Measurements from ENCODE around the gene NAP1L4.

The NAP1L4 gene

GRCh38 chr11:2992234-2992996 lies at the start of gene NAP1L4:
Gene NAP1L4 (minus strand): TSS chr11:2992329. CDS start chr11:2979220, 13,109 bp downstream.
- peak; percentile 88 to 93 (median 90) for DNase-seq

DNA sequence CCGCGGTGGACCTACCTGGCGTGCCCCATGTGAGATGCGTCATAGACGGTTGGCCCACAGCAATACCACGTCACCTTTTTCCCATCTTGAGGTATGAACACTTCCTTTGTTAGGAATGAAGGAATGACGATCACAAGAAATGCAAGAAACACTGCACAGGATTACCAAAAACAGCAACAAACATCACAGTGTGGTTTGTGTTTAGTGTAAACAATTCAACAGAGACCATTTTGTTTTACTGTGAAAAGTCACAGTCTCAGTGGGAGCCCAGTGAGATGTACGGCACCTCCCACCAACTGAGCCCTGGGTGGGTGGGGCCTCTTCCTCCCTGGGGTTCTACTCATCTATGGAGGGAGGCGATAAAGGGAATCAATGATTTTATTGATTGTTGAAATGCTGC lies 48.8 kb upstream of the NAP1L4 start:
- no peak for DNase-seq

DNA sequence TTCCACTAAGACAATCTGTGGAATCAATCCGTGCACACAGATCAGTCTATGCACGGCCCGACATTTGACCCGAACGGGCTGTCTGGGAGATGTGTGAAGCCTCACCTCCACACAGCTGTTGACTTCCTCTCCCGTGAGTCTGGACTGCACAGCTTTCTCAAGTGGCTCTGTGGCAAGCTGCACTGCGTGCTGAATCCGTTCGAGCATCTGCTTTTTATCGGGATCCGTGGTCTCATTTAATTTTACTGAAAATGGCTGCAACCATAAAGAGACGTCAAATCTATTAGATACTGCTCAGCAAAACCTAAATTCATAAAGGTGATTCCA lies 45.8 kb upstream of the NAP1L4 start:
- no peak for DNase-seq

DNA sequence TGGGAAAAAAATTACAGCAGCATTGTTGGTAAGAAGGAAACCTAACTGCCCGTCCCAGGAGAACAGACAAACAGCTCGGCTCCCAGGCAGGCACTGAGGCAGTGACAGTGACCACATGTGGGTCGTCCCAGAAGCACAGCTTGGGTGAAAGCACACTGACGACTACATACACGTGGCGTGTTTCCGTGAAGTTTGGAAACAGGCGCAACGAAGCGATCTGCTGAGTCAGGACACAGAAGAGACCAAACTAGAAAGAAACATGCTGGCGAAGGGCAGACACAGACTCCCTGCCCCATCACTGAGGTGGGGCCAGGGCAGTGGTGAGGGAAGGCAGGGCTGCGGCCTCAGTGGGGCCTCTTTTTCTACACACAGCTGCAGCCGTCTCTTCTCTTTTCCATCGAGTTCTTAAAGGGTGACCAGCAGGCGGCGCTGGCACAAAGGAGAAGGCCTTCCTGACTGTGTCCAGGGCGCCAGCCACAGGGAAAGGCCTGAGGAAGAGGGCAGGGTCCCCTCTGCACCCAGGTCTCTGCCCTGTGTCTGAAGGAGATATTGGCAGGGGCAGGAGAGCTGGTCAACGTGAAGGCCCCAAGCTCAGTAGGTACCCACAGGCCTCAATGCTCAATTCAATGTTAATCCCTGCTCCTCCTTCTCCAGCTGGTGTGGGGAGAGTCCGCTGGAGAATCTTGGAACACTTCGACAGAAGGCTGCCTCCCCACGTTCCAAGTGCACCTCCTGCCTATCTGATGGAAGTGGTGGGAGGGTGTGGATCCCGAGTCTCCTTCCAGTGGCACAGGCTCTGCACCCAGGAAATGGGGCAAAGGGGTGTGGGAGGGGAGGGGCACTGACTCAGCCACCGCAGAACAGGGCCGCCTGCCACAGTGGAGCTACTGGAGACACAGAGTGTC lies 45.2 kb upstream of the NAP1L4 start:
- DNase-seq: peak in 1 of 4 experiments; percentile 18

GRCh38 chr11:3036419-3036818 lies 44.3 kb upstream of the NAP1L4 start:
- no peak for DNase-seq

GRCh38 chr11:3035333-3035732 lies 43.2 kb upstream of the NAP1L4 start:
- DNase-seq: no peak

DNA sequence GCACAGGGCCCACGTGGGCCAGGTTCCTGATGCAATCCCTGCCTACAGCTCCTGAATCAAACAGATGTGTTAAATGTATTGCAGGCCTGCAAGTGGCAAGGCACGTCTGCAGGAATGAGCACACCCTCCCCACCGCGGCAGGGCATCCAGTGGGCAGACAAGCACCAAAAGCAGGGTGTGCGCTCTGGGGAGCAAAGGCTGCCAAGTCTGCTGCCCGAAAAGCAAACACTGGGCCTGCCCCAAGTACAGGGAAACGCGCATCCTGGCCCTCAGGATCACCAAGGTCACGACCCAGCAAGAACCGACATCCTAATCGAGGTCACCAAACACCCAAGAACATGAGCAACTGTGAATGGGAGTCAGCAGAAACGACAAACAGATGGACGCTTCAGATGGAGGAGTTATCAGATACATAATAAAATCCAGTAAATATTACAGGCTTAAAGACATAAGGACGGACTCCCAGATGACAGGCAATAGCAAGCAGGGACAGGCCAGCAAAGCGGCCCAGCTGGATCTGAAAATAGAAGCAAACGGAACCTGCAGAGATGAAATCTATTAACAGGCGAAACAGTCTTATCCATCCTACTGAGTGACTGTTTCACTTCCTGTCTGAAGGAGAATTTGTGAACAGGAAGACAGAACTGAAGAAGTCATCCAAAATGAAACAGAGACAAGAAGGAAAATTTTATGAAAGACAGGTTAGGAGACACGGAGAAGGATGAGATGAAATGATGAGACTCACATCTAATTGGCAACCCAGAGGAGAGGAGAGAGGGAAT lies 38.4 kb upstream of the NAP1L4 start:
- no peak for DNase-seq

- no peak for DNase-seq
Measured at GRCh38 chr11:3028813-3029212, 36.7 kb upstream of the NAP1L4 start.

DNA sequence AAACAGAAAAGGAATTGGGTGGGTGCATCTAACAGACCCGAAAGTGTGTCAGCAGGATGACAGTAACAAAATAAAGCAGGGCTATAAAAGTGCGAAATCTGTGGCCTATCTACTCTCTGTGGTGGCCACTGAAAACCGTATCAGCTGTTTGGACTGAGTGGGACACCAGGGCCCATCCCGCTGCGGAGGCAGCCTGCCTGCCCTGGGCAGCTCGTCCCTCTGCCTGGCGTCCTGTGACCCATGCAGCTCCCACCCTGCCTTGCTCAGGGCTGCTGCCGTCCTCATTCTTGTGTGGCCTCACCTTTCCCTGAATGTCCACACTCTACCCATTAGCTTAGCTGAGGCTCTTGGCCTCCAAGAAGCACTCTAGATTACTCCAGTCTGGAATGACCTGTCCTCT lies 34.7 kb upstream of the NAP1L4 start:
- DNase-seq: no peak

DNA sequence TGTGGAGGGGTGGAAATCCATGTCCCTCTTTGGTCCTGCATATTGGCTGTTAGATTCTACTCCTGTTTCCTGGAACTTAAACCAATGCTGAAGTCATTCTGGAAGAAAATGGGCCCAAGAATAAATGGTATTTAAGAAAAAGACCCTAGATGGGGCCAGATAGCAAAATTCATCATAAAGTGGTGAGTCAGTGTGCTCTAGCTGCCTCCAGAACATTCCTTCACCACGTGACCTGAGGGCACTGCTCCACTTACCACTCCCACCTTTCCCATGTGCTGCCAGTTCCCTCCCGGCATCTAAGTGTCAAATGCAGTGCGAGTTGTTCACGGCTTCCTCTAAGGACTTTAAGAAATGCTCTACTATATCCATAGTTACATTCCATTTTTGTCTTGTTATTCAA lies 30.9 kb upstream of the NAP1L4 start:
- no peak for DNase-seq

GRCh38 chr11:3022300-3022967 lies 30.3 kb upstream of the NAP1L4 start:
- DNase-seq: no peak

DNA sequence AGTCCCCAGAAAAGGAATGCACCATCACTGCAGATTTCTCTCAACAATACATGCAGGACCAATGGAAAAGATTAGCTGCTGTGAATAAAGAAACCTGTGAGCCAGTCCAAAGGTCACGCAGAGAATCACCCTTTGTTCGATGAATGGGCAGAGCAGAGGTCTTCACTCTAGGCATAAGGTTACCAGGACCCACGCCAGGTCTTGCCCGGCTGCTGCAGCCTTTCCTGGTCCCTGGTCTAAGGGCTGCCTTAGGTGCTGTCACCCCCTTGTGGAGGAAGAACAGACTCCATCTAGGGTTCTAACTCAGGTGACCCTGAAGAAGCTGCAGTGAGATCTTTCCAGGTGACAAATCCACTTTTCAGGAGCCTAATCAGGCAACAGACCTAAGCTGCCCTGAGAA lies 29.0 kb upstream of the NAP1L4 start:
- peak in 1 of 4 experiments; percentile 26 for DNase-seq

DNA sequence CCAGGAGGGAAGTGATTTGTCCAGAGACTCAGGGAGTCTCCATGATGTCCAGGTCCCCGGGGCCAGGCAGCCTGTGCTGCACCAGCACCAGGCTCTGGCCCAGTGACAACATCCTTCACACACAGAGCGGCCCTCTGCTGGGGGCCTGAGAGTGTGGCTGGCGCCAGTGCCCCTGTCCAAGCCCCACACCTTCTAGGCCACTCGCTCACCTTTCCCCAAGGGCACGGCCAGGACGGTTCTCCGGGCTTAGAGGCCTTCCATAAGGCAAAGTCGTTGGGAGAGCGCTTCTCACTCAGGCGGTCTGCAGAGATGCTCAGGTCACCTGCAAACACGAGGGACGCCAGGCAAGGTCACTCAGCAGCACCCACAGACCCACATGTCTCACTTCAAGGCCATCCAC lies 27.9 kb upstream of the NAP1L4 start:
- no peak for DNase-seq

- no peak for DNase-seq
Measured at GRCh38 chr11:3018596-3018995, 26.5 kb upstream of the NAP1L4 start.

DNA sequence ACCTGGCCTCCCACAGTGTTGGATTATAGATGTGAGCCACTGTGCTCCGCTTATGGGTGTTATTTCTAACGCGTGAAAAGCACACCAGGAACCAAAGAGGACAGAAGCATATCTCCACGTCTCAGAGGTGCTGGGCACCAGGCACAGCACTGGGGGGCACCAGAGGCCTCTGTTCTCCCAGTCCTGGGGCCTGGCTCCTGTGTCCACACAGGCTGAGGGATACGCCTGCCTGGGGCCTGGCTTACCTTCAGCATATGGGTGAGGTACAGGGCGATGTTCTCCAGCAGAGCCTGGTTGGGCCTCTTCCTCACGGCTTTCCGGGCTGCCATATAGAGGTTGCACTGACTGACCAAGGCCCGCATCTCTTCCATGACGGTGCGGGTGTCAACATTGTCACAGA lies 24.7 kb upstream of the NAP1L4 start:
- no peak for DNase-seq

DNA sequence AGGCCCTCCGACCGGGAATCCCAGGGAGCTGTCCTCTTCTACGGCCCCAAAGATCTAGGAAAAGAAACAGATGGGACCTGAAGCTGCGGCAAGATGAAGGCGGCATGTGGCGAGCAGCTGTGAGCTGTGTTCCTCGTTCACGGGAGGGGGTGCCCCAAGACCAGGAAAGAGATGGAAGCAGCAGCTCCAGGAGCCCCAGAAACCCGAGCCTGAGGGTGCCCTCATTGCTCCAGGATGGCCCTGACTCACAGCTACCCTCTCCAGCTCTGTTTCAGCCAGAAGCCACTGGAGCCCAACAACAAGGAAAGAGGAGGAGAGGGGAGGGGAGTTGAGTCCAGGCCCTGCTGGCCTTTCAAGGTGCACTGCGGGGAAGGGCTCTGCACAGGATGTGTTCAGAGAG lies 23.7 kb upstream of the NAP1L4 start:
- no peak for DNase-seq

GRCh38 chr11:3014943-3015342 lies 22.8 kb upstream of the NAP1L4 start:
- DNase-seq: no peak

DNA sequence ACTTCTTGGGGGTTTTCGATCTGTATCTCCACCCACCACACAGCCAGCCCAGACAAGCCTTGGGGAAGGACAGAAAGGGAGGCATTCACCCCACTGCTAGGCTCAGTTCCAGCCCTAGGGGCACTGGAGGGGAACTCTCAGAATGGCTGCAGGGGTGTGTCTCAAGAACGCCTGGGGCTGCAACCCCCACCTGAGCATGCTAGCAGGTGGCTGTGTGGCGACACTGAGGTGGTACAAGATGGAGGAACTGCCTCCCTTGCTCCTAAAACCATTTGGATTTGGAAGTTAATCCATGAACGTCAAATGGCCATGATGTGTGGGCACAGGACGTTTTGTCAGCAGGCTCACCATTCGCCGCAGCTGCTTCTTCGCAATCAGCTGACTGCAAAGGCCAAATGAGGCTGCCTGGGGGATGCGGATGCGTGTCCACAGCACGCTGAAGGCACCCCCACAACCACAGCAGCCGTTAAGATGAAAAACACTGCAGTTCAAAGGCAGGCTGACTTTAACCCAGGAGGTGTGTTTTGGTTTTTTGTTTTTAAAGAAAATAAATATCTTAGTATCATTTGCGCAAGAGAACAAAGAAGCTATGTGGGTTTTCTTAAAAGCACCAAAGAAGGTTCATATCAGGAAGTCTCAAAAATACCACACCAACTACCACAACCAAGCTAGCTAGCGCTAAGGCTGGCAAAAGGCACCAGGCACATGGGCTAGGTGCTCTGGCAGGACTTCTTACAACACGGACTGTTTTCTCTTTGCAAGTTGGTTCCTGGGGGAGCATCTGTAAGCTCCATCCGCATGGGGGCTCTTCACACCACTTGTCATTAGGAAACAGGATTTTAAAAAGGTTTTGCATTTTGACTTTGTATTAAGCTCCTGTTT lies 22.2 kb upstream of the NAP1L4 start:
- peak in 2 of 4 experiments; percentile 70 to 74 for DNase-seq

- no peak for DNase-seq
Measured at GRCh38 chr11:3011891-3012885, 20.1 kb upstream of the NAP1L4 start.

DNA sequence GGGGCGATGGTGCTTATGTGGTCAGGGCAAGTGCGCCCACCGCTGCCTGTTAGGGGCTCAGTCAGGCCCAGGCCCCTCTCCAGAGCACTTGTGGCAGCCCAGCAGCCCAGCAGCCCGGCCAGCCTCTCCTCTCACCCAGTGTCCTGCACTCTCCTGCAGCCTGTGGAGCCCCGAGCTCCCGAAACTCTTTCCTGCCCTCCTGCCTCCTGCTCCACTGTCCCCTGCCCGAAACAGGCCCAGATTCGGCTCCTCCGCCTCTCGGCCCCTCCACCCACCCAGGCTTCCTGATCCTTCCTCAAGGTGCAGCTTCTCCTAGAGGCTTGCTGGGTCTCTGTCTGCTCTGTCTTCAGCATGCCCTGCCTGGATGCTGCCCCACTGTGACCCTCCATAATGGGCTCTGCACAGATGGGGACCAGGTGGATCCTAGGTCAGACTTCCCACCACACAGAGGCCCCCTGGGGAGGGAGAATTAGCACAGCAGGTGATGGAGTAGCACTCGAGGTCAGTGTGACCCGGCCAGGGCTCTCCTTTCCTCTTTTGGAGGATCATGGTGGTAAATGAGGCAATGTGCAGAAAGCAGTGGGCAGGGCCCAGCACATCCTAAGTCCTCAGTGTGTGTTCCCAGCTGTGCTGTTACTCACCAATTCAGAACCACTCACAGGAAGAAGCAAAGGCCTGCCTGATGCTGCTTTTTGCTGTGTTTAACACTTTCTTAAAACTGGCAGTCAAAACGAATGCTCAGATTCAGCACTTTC lies 18.6 kb upstream of the NAP1L4 start:
- DNase-seq: no peak
